Ishikawa (cell line): ENCODE results near the gene TNNI3K.

ENCODE experiments used
- CEBPB ChIP-seq: IDR thresholded peaks from 2 replicates; pipeline ENCODE4 v1.6.1; 2012
- CREB1 ChIP-seq: IDR thresholded peaks from 2 replicates; pipeline ENCODE4 v1.6.1; 2012; ENCODE audit warnings: low read depth
- EGR1 ChIP-seq: IDR thresholded peaks from 2 replicates; pipeline ENCODE4 v1.6.1; 2012
- EP300 ChIP-seq: IDR thresholded peaks from 2 replicates; pipeline ENCODE4 v1.6.1; 2012; ENCODE audit warnings: borderline replicate concordance
- FOXM1 ChIP-seq: IDR thresholded peaks from 2 replicates; pipeline ENCODE4 v1.6.1; 2012; ENCODE audit warnings: low read depth, borderline replicate concordance
- MAX ChIP-seq: IDR thresholded peaks from 2 replicates; pipeline ENCODE4 v1.6.1; 2012
- RAD21 ChIP-seq: IDR thresholded peaks from 2 replicates; pipeline ENCODE4 v1.6.1; 2012; ENCODE audit warnings: low read depth
- REST ChIP-seq: IDR thresholded peaks from 2 replicates; pipeline ENCODE4 v1.6.1; 2012; ENCODE audit warnings: low read depth, mild to moderate bottlenecking
- TAF1 ChIP-seq: IDR thresholded peaks from 2 replicates; pipeline ENCODE4 v1.6.1; 2012; ENCODE audit warnings: low read depth, mild to moderate bottlenecking
- TCF12 ChIP-seq: IDR thresholded peaks from 2 replicates; pipeline ENCODE4 v1.6.1; 2012; ENCODE audit warnings: low read depth
- TEAD4 ChIP-seq: IDR thresholded peaks from 2 replicates; pipeline ENCODE4 v1.6.1; 2012
- YY1 ChIP-seq: IDR thresholded peaks from 2 replicates; pipeline ENCODE4 v1.6.1; 2012; ENCODE audit warnings: low read depth
- ZBTB7A ChIP-seq: IDR thresholded peaks from 2 replicates; pipeline ENCODE4 v1.6.1; 2012; ENCODE audit warnings: low read depth
- TF ChIP-seq, protein P1 (sequence below): IDR thresholded peaks from 2 replicates; pipeline ENCODE4 v1.6.1; 2012

GRCh38 chr1:74453277-74453676, 218.1 kb downstream of the TNNI3K start:
- no peak for TF ChIP-seq MAX
- no peak for TF ChIP-seq EGR1
- no peak for TF ChIP-seq TEAD4
- TF ChIP-seq CEBPB: no peak
- no peak for TF ChIP-seq REST
- no peak for TF ChIP-seq FOXM1
- TF ChIP-seq EP300: no peak
- no peak for TF ChIP-seq RAD21
- TF ChIP-seq, protein P1, sequence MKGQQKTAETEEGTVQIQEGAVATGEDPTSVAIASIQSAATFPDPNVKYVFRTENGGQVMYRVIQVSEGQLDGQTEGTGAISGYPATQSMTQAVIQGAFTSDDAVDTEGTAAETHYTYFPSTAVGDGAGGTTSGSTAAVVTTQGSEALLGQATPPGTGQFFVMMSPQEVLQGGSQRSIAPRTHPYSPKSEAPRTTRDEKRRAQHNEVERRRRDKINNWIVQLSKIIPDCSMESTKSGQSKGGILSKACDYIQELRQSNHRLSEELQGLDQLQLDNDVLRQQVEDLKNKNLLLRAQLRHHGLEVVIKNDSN: no peak
- no peak for TF ChIP-seq TAF1
- no peak for TF ChIP-seq TCF12
- TF ChIP-seq YY1: no peak
- no peak for TF ChIP-seq CREB1
- TF ChIP-seq ZBTB7A: no peak
